Lower lobe of right lung (tissue), 2 donors: ENCODE measurements around the gene PAK6. TPM values are rescaled to one million over a fixed set of nuclear protein-coding genes. Genes with fewer than 3 reads are reported as not detected.

ENCODE experiments used
- ATAC-seq, 2 donors: fragments of 200-7000 bp; cut with Tn5 transposase; one replicate each; pipeline ENCODE4 v1.9.1; 2020 to 2022; ENCODE audit warnings: mild to moderate bottlenecking in 2 of 2, moderate library complexity in 2 of 2
- DNase-seq: peaks from one replicate; pipeline ENCODE4 v3.0.0-alpha.2; 2020
- H3K27ac ChIP-seq: fragments of 200-600 bp; one replicate; pipeline ENCODE4 v1.8.0; 2022
- H3K27me3 ChIP-seq: fragments of 200-600 bp; one replicate; pipeline ENCODE4 v1.8.0; 2022; ENCODE audit warnings: low read depth
- H3K36me3 ChIP-seq: fragments of 200-600 bp; one replicate; pipeline ENCODE4 v1.8.0; 2022; ENCODE audit warnings: mild to moderate bottlenecking
- H3K4me1 ChIP-seq: fragments of 200-600 bp; one replicate; pipeline ENCODE4 v1.8.0; 2022
- H3K4me3 ChIP-seq: fragments of 200-600 bp; one replicate; pipeline ENCODE4 v1.8.0; 2022; ENCODE audit warnings: mild to moderate bottlenecking
- H3K9me3 ChIP-seq: fragments of 200-600 bp; one replicate; pipeline ENCODE4 v1.8.0; 2022
- CTCF ChIP-seq: fragments of 200-600 bp; IDR thresholded peaks from one replicate; pipeline ENCODE4 v1.8.0; 2022; ENCODE audit warnings: antibody characterized with exemption, mild to moderate bottlenecking
- intact Hi-C: fragments of 100-400 bp; cut with DNase I; formaldehyde crosslinking; loops from one replicate; pipeline ENCODE4 v1.11.0; 2022
- total RNA-seq: library from RNA; stranded (reverse); fragmentation: NEBNext Ultra II Directional; extraction: Animal tissue kit (Norgen Biotek cat#: 25700); gene quantifications from one replicate; pipeline ENCODE4 v1.2.1, GENCODE V29; 2021
- donor health status: DM: no; HTN: yes; CAD: no; lungs with severe emphysema.

The PAK6 gene
- total RNA-seq, 1 donor from 2014 or later, result 5.6 TPM

GRCh38 chr15:40283615-40284300, 44.9 kb downstream of the PAK6 start:
- H3K27me3 ChIP-seq, result peaks cover 56% of the 10 kb centered on the region
- TF ChIP-seq CTCF, result no peak
- no peak for ATAC-seq

GRCh38 chr15:40285151-40285550, 46.3 kb downstream of the PAK6 start:
- Histone ChIP-seq H3K9me3 (no peaks in the 10 kb centered on the region), H3K36me3 (peaks cover 10% of the 10 kb centered on the region), H3K27ac (no peak overlapping the region), H3K4me3 (no peak overlapping the region), H3K4me1 (peaks cover 28% of the 10 kb centered on the region), H3K27me3 (peaks cover 42% of the 10 kb centered on the region)
- intact Hi-C loops, result no loop called here
- DNase-seq, result no peak
- no peak for TF ChIP-seq CTCF
- ATAC-seq, result no peak

More at GRCh38 chr15:40283615-40284300, 44.9 kb downstream of the PAK6 start:
- no peak for DNase-seq
- Histone ChIP-seq H3K36me3 (peaks cover 6% of the 10 kb centered on the region), H3K9me3 (no peaks in the 10 kb centered on the region), H3K4me1 (peaks cover 36% of the 10 kb centered on the region), H3K27ac (no peak overlapping the region), H3K4me3 (no peak overlapping the region)
- intact Hi-C loops, result no loop called here

GRCh38 chr15:40285554-40286011, 46.7 kb downstream of the PAK6 start:
- no peak for TF ChIP-seq CTCF
- peaks cover 10% of the 10 kb centered on the region for H3K36me3 ChIP-seq
- intact Hi-C loops, result no loop called here
- H3K27me3 ChIP-seq, result peaks cover 38% of the 10 kb centered on the region
- no peak for ATAC-seq
- no peak overlapping the region for H3K4me3 ChIP-seq
- H3K4me1 ChIP-seq, result peaks cover 31% of the 10 kb centered on the region
- H3K27ac ChIP-seq, result no peak overlapping the region
- no peaks in the 10 kb centered on the region for H3K9me3 ChIP-seq
- DNase-seq, result no peak

GRCh38 chr15:40286061-40286532, 47.2 kb downstream of the PAK6 start:
- H3K9me3 ChIP-seq, result no peaks in the 10 kb centered on the region
- peaks cover 10% of the 10 kb centered on the region for H3K36me3 ChIP-seq
- H3K27ac ChIP-seq, result no peak overlapping the region
- DNase-seq (no peak), ATAC-seq (no peak)
- peaks cover 36% of the 10 kb centered on the region for H3K4me1 ChIP-seq
- peaks cover 32% of the 10 kb centered on the region for H3K27me3 ChIP-seq
- no peak overlapping the region for H3K4me3 ChIP-seq
- no peak for TF ChIP-seq CTCF
- intact Hi-C loops, result no loop called here

GRCh38 chr15:40286794-40287193, 47.9 kb downstream of the PAK6 start:
- H3K9me3 ChIP-seq, result no peaks in the 10 kb centered on the region
- intact Hi-C loops, result no loop called here
- H3K27ac ChIP-seq, result no peak overlapping the region
- DNase-seq (no peak), ATAC-seq (no peak)
- peaks cover 16% of the 10 kb centered on the region for H3K36me3 ChIP-seq
- TF ChIP-seq CTCF, result no peak
- H3K27me3 ChIP-seq, result peaks cover 26% of the 10 kb centered on the region
- H3K4me3 ChIP-seq, result no peak overlapping the region
- H3K4me1 ChIP-seq, result peaks cover 39% of the 10 kb centered on the region
